Esophagus mucosa (tissue), 1 donor: ENCODE measurements around the gene KLHL30. TPM values are rescaled to one million over a fixed set of nuclear protein-coding genes. Genes with fewer than 3 reads are reported as not detected.

Experiments
- ATAC-seq: fragments of 200-7000 bp; cut with Tn5 transposase; one replicate; pipeline ENCODE4 v1.9.1; 2020
- total RNA-seq: library from RNA; stranded (reverse); gene quantifications from one replicate; pipeline ENCODE4 v1.2.4, GENCODE V29; 2023
- donor health status: DM: yes; HTN: yes; CAD: no.

The KLHL30 gene
- total RNA-seq, 1 donor from 2014 or later = 0.08 TPM

GRCh38 chr2:238187618-238188548 lies 49.4 kb downstream of the KLHL30 start:
- ATAC-seq = no peak

GRCh38 chr2:238190445-238190844 lies 52.0 kb downstream of the KLHL30 start:
- no peak for ATAC-seq

Other genes with a start within 250 kb of the KLHL30 start
- 58.2 TPM for gene UBE2F, start 171.7 kb upstream of the KLHL30 start, total RNA-seq
- gene SCLY, start 77.7 kb upstream of the KLHL30 start, total RNA-seq = 8.9 TPM
- 0.40 TPM for gene ESPNL, start 38.3 kb upstream of the KLHL30 start, total RNA-seq
- 0.44 TPM for gene ERFE, start 20.3 kb downstream of the KLHL30 start, total RNA-seq
- gene ILKAP, start 65.0 kb downstream of the KLHL30 start, total RNA-seq = 29.5 TPM
- gene HES6, start 101.4 kb downstream of the KLHL30 start, total RNA-seq = 2.2 TPM
- gene PER2, start 149.9 kb downstream of the KLHL30 start, total RNA-seq = 18.7 TPM
- 10.8 TPM for gene TRAF3IP1, start 181.8 kb downstream of the KLHL30 start, total RNA-seq